Lower leg skin (tissue), 4 donors: ENCODE measurements around the gene VPS29. TPM values are rescaled to one million over a fixed set of nuclear protein-coding genes. Genes with fewer than 3 reads are reported as not detected.

Experiments
- DNase-seq, 2 donors: peaks; one replicate each; pipeline ENCODE4 v3.0.0-alpha.2; 2019; ENCODE audit warnings: low spot score in 2 of 2
- H3K4me3 ChIP-seq: fragments of 200-600 bp; sonication (generic); 2 replicates; pipeline ENCODE4 v1.5.1; 2017; ENCODE audit warnings: mild to moderate bottlenecking, low read depth; ENCODE audit not compliant: poor library complexity, severe bottlenecking
- POLR2A ChIP-seq, 2 donors: fragments of 450-650 bp; IDR thresholded peaks; one replicate each; pipeline ENCODE4 v1.6.1; 2016 to 2017; ENCODE audit warnings: antibody characterized with exemption in 2 of 2, mild to moderate bottlenecking in 1 of 2, moderate library complexity in 1 of 2
- WGBS, 2 donors: methylation state at CpG; one replicate each; pipeline ENCODE4 v1.1.5; 2018; 5-methylcytosine and 5-hydroxymethylcytosine counted together
- intact Hi-C: fragments of 100-400 bp; cut with DNase I; formaldehyde crosslinking; loops from one replicate; pipeline ENCODE4 v1.15.0; 2023; ENCODE audit warnings: low total_unique reads
- total RNA-seq, 4 donors: library from RNA; depleted of rRNA; stranded (reverse); fragments of >200 nt; gene quantifications; one replicate each; pipeline ENCODE4 v1.1.0, GENCODE V29; 2016
- TF ChIP-seq, protein P1 (sequence below), 3 donors: fragments of 450-650 bp; IDR thresholded peaks; one replicate each; pipeline ENCODE4 v1.5.1; 2016; ENCODE audit warnings: antibody characterized with exemption in 3 of 3, mild to moderate bottlenecking in 3 of 3, moderate library complexity in 2 of 3

Gene VPS29
- total RNA-seq, 4 donors from 2014 or later = 54.6 to 93.4 (median 61.9) TPM

DNA sequence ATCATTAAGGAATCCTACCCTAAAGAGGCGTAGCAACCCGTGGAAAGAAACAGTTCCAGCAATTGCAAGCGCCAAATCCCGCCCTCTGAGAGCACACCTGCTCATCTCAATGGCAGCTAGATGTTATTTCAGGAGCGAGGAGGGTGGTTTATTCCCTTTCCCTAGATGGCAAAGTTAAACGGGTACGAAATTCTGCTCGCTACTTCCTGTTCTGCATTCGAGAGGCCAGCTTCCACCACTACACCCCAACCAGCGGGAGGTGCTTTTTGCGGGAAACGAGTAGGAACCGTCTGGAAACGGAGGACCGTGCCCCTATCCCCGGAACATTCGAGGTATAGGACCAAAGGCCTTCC lies 536 bp downstream of the VPS29 start:
- TF ChIP-seq, protein P1, sequence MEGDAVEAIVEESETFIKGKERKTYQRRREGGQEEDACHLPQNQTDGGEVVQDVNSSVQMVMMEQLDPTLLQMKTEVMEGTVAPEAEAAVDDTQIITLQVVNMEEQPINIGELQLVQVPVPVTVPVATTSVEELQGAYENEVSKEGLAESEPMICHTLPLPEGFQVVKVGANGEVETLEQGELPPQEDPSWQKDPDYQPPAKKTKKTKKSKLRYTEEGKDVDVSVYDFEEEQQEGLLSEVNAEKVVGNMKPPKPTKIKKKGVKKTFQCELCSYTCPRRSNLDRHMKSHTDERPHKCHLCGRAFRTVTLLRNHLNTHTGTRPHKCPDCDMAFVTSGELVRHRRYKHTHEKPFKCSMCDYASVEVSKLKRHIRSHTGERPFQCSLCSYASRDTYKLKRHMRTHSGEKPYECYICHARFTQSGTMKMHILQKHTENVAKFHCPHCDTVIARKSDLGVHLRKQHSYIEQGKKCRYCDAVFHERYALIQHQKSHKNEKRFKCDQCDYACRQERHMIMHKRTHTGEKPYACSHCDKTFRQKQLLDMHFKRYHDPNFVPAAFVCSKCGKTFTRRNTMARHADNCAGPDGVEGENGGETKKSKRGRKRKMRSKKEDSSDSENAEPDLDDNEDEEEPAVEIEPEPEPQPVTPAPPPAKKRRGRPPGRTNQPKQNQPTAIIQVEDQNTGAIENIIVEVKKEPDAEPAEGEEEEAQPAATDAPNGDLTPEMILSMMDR (IDR thresholded peaks at IDR 0.05) = no peak
- TF ChIP-seq POLR2A (IDR thresholded peaks at IDR 0.05) = no peak
- intact Hi-C loops = no loop called here
- peak overlapping the region; percentile 96 for H3K4me3 ChIP-seq
- 0% methylated on average over 16 to 17 of the region's 17 CpGs for WGBS, 2 donors
- peak; percentile 49 to 84 for DNase-seq

DNA sequence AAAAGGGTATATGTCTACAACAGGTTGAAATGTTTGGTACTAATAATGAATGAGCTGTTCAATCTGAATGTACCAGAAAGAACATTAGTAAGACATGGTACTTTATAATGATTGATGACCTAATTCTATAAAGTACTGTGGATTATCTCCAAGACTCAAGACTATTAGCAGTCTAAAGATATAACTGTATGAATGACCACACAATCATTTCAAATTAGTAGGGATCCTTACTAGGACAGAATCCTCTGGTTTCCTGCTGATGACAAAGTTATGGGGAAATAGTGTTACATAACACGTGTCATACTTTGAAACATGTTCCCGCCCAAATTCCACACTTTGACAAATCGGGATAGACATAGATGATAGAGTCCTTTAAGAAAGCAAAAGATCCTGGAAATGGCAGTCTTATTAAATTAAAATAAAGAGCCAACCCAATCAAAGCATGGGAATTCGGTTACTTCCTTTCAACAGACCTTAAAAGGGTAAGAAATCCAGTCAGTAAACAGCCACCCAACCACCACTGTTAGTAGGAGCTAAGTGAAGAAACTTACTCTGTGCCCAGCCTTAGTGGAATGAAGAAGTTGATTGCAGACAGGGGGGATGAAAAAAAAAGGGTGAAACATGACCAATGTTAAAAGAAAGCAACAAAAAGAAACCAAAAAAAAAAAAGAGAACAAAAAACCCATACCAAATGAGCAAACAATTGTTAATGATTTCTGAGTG lies 2.8 kb downstream of the VPS29 start:
- WGBS, 2 donors = 42 to 45% methylated on average over 4 of the region's 4 CpGs
- no peak for DNase-seq
- no peak overlapping the region for H3K4me3 ChIP-seq
- intact Hi-C loops = no loop called here
- TF ChIP-seq POLR2A (IDR thresholded peaks at IDR 0.05) = no peak
- TF ChIP-seq, protein P1 (IDR thresholded peaks at IDR 0.05) = no peak

DNA sequence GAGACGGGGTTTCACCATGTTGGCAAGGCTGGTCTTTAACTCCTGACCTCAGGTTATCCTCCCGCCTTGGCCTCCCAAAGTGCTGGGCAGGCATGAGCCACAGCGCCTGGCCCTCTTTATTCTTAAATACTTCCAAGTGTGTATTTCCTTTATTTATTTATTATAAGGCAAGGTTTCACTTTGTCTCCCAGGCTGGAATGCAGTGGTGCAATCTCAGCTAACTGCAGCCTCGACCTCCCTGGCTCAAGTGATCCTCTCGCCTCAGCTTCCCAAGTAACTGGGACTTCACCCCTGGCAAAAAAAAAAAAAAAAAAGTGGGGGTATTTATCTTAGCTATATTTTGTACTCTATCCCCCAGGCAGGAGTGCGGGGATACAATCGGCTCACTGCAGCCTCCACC lies 26.5 kb downstream of the VPS29 start:
- intact Hi-C loops = no loop called here
- DNase-seq = no peak
- H3K4me3 ChIP-seq = no peak overlapping the region
- no peak for TF ChIP-seq POLR2A (IDR thresholded peaks at IDR 0.05)
- TF ChIP-seq, protein P1 (IDR thresholded peaks at IDR 0.05) = no peak
- WGBS, 2 donors = 95 to 99% methylated on average over 7 of the region's 7 CpGs

DNA sequence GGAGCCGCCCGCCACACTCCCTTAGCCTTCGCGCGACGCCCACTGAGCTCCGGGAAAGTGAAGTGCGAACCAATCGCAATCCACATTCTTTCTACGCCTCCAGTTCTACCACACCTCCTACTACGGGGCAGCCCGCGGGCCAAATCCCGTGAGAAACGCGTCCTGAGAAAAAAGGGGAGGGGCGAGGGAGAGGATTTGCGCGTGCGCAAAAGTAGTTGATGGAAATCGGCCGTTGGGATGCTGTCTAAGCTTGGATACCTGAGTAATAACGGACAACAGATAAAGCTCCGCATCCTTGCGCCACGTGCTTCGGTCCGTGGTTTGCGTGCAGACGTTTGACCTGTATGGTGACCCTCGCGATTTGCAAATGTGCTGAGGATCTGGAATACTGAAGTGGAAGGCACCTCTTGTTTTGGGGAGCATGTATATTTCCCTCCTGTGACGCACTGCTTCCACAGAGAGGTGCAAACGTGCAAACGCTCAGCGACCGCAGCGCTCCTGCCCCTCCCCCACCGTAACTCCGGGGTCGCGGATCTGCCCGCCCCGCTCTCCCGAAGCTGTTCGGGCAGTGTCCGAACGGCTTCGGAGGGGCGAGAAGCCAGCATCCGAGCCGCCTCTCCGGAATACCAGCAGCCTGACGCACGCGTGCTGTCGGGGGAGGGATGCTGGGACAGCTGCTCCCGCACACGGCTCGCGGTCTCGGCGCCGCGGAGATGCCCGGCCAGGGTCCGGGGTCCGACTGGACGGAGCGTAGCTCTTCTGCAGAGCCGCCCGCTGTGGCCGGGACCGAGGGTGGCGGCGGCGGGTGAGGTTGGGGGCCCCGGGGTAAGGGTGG lies 33.5 kb downstream of the VPS29 start, which contains the start of the genes FAM216A and GPN3:
Gene FAM216A (plus strand): TSS at position 632 of the 835 bp plus-strand sequence. CDS start 31 bp downstream, at position 663.
Gene GPN3 (minus strand): TSS at position 44 of the 835 bp plus-strand sequence. CDS start 54 bp downstream, outside the sequence.
- TF ChIP-seq, protein P1 (IDR thresholded peaks at IDR 0.05) = no peak
- TF ChIP-seq POLR2A (IDR thresholded peaks at IDR 0.05) = no peak
- peak; percentile 97 to 99 for DNase-seq
- intact Hi-C loops = loop anchor here (10.0 kb wide), 1 partner anchor 136 kb away; no protein-coding TSS in a partner anchor
- 0% methylated on average over 77 to 78 of the region's 78 CpGs for WGBS, 2 donors
- peak within 1 kb of the TSS; percentile 53 for H3K4me3 ChIP-seq

DNA sequence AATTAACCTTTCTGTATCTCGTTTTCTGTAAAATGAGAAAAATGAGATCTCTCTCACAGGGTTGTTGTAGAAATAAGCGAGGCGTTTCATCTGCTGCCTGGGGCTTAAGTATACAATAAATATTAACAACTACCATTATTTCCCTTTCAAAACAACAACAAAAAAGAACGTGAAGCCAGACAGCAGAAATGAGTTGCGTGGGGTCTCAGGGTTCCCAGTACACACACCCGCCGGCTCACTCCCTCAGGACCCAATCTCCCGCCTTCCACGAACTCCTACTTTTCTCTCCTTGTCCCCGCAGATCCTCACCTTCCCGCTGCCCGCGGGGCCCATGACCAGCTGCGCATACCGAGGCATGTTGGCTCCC lies 34.1 kb downstream of the VPS29 start:
- no peak for DNase-seq
- intact Hi-C loops = loop anchor here (10.0 kb wide), 1 partner anchor 137 kb away; no protein-coding TSS in a partner anchor
- 0 to 1% methylated on average over 15 of the region's 15 CpGs for WGBS, 2 donors
- peak overlapping the region; percentile 53 for H3K4me3 ChIP-seq
- TF ChIP-seq, protein P1 (IDR thresholded peaks at IDR 0.05) = no peak
- TF ChIP-seq POLR2A (IDR thresholded peaks at IDR 0.05) = no peak
